GM19351 (cell line): ENCODE measurements around the gene IRS2.

ENCODE experiments used
- ATAC-seq: cut with Tn5 transposase; IDR thresholded peaks from one replicate; pipeline ENCODE4 v1.9.1; 2021; ENCODE audit warnings: mild to moderate bottlenecking, moderate library complexity; ENCODE audit not compliant: unreplicated experiment

The IRS2 gene

DNA sequence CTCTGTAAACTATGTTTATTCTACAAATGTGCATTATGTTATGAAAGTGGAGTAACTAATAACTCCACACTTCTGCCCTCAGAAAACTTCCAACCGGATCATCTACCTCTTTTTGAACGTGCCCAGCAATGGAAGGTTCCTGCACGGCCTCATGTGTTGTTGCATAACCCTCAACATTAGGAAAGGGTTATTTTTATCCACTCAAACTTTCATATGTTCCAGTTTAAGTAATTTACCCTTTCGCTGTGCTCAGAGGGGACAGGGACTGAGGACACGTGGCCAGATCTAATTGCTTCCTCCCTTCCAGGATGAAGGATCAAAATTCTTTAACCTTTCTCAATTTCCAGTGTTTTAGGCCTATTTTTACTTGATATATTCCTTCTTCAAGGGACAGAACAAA, 29.6 kb downstream of the IRS2 start:
- ATAC-seq, result no peak

DNA sequence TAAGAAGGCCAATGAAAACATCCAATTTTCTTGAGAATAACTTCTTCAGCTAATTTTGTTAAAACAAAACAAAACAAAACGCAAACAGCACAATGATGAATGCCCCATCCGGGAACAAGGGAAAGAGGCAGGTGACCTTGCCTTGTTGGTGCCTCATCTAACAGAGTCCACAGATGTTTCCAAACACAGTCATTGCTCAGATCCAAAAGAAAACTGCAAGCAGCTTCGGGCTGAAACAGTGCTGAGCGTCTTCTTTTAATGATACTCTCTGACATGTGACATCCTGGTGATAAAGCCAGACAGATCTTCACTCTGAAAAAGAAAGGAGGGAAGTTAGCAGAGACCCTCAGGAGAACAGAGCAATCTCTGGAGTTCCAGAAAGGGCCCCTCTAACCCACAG, 30.4 kb downstream of the IRS2 start:
- ATAC-seq, result no peak

DNA sequence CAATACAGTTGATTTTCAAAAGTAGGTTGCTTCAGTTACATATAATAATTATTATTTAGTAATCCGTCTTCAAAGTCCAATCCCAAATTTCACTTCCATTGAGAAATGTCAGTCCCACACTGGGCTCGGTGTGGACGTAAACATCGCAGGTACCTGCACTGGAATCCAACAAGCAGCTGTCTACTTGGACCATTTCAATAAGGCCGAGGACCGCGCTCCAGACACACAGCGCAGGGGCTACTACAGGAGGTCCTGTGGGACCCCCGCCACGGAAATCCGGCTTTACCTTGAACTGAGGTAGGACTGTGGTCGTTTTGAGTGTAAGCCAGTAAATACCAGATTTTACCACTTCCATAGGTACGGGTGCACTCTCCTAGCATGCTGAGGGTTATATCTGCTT, 30.8 kb downstream of the IRS2 start:
- no peak for ATAC-seq

DNA sequence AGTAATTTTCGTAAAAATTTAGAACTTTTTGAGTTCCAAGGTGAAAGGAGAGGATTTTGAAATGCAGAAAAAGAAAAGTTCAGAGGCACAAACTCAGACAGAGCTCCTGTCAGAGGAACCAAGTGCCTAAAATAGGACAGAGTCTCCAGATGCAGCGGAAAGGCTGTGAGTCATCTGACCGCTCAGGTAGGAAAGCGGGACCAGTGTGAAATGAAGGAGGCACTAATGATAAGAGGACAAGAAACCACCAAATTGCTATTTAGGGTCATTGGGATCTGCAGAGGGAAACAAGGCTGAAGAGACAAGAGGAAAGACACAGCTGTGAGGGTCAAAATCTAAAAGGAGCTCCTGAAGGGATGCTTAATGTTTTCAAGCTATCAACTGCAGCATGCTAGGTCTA, 34.9 kb downstream of the IRS2 start:
- ATAC-seq, result no peak

DNA sequence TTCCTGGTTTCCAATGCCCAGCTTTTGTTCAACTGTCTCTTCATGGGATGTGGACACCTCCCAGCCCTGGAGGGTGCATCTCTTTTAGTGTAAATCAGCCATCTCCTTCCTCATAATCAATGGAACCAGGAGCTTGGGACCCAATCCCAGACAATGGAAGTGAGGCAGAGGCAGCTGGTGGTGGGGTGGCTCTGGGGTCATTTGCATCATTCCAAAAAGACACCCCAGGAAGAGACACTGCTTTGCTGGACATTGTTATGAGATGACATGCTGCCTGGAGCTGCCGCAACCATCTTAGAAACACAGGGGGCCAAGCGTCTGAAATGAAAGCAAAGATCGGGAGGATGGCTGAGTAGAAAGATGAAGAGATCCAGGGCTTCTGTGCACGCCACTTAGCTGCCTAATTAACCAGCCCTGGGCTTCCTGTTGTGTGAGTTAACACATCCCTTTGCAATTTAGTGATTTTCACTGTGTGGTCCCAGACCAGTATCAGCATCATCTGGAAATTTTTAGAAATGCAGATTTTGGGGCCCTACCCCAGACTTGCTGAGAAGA, 36.1 kb downstream of the IRS2 start:
- no peak for ATAC-seq

DNA sequence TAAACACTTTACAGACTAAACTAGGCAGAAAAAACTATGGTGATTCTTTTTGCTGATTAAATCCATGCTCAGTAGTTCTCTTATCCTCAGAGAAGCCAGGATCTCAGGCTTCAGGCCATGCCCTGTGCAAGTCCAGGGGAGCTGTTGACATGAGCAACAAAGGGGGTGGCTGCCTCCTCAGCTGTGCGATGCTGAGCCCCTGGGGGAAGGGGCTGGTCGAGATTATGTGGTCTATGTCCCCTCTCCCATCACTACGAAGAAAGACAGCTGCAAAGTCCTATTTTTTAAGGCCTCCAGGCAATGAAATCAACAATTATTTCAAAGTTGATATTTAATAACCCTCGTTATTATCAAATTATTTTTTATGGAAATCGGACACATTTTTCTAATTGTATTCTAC, 37.0 kb downstream of the IRS2 start:
- ATAC-seq, result no peak

DNA sequence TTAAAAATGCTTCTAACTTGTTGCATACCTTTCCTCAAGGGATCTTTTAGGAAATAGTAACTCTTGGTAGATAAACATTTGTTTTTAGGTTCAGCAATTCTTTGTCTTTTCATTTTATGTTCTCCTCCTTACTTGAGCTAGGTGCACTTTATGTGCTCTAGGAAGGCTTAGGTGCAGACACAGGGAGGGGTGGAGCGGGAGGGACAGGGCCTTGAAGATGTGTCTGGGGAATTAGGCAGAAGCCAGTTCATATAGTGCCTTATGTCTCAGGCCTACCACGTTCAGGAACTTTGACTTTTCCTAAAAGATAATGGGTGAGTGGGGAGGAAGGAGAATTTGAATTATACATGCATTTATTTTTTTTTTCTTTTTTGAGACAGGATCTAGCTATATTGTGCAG, 37.7 kb downstream of the IRS2 start:
- no peak for ATAC-seq

DNA sequence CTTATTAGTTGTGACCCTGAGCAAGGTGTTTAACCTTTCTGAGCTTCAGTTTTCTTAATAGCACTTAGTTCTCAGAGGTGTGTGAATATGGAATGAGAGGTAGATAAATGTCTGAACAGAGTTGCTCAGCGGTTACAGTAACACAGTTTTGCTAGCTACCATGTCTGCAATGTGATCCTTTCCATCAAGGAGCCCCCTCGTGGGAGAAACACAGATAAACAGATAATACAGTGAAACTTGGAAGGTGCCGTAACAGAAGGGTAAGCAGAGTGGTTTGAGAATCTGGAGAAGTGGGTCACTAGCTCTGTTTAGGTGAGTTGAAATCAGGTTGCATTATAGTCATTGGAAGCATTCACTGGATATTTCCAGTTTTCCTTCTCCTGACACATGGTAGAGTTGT, 38.9 kb downstream of the IRS2 start:
- ATAC-seq, result no peak

DNA sequence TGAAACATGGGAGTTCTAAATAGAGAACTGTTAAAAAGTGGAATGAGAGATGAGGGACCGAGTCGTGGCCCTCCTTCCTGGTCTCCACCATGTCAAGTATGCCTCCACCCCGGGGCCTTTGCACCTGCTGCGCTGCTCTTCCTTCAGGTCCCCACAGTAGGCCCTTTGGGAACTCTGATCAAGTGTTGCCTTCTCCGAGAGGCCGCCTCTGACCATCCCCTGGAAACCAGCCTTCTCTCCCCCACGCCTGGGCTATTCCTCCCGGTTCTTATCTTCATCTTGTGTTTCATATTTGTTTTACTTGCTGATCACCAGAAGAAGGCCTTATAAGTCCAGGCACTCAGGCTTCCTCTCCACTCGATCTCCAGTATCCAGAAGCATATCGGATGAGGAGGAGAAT, 40.0 kb downstream of the IRS2 start:
- no peak for ATAC-seq

DNA sequence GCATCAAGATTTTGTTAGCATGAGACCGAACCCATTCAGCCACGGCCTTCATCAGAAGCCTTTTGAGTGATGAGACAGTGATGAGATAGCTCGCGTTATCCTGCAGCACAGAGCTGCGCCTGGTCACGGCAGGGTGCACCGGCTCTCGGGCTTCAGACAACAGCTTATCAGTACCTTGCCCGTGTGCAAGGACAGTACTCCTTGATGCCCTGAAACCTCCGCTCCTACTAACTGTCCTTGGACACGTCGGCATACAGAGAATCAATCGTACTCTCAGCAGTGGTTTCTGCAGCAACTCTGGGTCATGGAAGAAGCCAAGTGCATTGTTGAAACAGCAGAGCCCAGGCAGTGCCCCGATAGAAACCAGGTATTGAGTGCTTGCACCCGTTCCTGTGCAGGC, 40.7 kb downstream of the IRS2 start:
- ATAC-seq, result no peak

DNA sequence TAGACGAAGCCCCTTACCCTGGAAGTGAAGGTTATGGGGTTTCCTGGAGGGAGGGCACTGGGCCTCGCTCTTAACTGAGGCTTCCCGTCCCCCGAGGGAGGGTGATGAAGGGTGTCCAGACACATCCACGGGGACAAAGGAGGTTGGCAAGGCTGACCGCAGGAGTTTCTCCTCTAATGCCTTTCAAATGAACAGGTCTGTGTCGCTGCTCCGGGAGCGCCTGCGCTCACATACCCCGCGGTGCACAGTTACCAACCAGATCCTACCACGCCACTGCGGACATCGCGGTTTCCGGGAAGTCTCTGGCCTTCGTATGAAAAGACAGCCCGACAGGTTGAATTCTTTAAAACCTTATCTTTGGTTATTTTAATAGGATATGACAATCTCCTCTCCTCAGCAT, 41.3 kb downstream of the IRS2 start:
- no peak for ATAC-seq

DNA sequence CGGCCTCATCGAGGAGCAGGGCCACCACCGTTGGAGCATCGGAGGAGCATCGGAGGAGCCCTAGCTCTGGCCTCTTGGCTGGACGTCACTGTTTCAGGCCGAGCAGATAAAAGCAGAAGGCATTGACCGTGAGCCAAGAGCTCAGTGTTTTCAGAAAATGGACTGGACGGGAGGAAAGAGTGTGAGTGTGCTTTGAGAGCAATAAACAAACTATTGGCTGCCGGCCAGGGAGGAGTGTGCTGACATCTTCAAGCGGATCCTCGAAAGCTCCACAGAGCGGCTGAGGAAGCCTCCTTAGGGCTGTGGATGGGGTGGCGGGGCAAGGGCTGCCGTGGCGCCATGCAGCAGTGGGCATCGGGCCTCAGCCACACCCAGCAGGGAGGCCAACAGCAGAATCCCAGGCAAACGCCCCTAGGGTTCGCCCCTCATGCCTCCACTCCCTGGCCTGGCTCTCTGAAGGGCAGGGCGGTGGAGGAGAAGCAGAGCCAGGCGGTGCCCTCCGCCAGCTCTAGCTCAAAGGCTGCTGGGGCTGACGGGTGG, 41.8 kb downstream of the IRS2 start:
- ATAC-seq, result no peak

DNA sequence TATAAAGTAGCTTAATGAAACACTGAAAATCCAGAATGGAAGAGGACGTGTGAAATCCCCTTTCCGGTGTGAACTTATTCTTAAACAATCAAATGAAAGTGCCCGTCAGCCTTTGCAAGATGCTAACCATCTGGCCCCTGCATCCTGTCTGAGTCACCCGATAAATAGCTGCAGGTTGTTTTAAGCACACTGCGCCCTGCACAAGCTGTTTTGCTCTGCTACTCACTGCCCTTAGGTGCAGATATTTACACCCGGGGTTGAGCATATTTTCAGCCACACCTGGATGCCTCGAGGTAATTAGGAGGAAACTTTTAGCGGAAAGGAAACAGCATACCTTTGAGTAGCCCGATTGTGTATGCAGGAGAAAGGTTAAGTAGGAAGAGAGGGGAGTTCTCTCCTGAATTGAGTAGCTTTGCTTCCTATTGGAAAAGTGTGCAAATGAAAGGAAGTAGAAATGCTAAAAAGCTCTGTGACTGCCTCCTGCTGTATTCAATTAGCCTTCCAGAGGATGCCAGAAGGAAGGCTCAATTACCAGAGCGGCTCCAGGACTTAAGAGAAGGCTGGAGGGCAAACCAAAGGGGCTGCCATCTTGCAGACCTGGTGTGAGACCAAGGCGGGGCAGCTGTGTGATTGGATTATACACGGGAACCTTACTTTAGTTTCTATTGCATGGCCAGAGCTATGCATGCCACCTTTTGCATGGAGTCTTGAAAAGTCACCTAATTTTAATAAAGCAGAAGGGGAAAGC, 42.5 kb downstream of the IRS2 start:
- ATAC-seq, result no peak

DNA sequence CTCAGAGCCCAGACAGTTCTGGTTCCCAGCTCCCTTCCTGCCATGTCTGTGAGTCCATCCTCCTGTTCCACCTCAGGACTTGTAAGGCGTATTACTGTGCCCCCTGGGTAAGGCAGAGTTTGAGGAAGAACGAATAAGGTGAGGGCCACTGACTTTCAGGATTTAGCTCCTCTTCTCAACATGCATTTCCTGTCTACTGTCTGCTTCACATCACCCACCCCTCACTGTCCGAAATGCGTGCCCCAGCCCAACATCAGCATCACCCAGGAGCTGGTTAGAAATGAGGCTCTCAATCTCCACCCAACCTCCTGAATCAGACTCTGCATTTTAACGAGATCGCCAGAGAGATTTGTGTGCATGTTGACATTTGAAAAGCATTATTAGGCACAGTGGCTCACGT, 44.4 kb downstream of the IRS2 start:
- no peak for ATAC-seq

DNA sequence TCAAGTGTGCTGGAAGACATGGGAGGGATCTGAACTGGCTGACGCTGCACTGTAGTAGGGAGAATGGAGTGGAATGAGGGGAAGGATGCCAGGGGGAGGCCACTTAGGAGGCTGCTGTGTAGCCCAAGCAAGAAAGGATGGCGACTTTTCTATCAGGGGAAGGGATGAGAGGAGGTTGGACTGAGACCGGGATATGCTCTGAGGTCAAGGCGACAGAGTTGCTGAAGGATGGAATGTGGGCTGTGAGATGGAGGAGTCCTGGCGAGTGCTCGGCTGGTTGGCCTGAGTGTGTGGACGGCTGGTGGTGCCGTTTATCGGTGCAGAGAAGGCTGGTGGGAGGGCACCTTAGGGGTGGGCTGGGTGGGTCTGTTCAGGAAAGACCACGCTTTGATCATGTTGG, 45.7 kb downstream of the IRS2 start:
- ATAC-seq, result no peak

DNA sequence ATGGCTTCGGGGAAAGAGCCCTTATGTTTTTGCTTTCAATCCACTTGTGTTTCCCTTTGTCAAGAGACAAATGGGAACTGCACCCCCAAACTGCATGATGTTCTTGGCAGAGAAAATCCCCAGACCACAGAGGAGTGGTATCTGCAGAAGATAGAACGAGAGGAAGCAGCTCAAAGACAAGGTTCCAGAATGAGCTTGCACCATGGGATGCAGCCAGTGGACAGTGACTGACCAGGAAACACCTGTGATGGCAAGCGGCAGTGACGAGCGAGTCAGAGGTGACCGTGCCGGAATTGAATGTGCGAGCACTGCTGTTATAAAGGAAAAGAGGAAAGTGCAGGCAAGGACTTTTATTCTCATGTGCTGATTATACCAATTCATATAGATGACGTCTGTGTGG, 46.3 kb downstream of the IRS2 start:
- ATAC-seq, result no peak

DNA sequence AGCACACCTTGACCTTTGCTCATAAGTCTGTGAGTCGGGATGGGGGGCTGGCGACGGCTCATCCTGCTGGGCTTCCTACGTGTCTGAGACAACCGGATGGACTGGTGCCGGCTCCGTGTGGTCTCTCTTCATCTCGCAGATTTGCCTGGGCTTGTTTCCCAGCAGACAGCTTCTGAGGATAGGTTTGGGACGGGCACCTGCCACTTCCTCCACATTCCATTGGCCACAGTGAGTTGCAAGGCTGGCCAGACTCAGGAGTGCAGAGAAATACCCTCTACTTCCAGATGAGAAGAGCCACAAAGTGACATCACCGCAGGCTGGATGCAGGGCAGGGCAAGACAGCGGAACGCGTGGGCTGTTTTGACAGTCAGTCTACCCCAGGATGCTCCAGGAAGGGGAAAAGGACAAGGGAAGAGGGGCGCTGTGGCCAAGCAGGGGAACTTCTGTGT, 48.1 kb downstream of the IRS2 start:
- ATAC-seq, result no peak

DNA sequence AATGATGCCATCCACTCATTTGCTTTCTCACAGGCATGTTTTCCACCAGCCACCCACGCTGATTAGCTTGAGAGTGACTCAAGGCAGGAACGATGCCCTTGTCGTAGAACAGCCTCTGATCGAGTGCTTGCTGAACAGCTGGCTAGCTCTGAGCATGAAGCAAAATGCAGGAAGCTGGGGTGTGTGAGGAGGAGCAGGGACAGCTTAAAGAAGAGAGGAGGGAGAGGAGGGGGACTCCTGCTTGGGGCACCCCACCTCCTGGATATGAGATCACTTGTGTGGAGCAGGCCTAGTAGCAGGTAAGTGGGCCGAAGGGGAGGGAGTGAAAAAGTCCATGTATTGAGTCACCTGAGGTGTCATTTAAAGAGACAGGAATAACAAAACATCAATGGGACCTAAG, 48.8 kb downstream of the IRS2 start:
- no peak for ATAC-seq

DNA sequence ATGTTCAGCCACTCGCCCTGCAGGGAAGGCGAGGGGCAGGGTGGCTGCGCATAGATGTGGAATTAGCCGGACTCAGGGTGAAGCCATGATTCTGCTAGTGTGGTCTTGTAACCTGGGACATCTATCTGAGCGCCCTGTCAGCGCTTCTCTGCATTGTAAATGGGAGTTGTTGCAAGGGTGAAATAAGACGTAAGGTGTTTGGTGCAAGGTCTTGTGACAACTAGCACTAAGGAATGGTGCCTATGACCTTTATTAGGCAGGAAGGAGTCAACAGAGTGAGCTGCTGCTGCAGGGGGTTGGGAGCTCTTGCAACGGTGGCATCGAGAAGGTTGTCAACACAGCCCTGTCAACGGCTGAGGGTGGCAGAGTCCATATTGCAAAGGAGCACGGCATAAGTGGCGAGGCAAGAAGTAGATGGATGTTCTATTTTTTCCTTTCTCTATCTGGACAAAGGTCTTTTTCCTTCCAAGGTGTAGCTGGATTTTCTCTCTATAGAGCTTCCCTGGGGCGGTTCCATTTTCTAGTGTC, 49.3 kb downstream of the IRS2 start:
- ATAC-seq, result no peak

DNA sequence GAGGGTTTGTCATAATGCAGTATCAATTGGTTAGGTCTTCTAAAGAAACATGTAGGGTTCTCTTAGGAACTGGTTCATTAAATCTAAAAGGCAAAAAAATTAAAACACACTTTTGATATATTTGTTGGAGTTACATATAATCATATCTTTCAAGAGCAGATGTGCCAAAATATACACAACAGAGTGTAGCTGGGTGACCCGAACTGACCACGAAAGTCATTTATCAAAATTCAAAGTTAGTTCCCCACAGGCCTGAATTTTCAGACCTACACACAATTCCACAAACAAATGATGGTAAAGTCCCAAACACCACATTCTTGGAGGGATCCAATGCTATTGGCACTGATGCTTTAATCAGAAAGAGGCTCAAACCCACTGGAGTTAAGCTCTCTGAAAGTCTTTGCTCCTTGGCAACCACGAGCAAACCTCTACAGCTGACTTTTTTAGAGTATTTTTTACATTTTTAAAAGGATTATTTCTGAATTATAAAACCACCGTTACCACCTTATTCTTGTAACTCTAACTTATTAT, 50.9 kb downstream of the IRS2 start:
- ATAC-seq, result no peak

DNA sequence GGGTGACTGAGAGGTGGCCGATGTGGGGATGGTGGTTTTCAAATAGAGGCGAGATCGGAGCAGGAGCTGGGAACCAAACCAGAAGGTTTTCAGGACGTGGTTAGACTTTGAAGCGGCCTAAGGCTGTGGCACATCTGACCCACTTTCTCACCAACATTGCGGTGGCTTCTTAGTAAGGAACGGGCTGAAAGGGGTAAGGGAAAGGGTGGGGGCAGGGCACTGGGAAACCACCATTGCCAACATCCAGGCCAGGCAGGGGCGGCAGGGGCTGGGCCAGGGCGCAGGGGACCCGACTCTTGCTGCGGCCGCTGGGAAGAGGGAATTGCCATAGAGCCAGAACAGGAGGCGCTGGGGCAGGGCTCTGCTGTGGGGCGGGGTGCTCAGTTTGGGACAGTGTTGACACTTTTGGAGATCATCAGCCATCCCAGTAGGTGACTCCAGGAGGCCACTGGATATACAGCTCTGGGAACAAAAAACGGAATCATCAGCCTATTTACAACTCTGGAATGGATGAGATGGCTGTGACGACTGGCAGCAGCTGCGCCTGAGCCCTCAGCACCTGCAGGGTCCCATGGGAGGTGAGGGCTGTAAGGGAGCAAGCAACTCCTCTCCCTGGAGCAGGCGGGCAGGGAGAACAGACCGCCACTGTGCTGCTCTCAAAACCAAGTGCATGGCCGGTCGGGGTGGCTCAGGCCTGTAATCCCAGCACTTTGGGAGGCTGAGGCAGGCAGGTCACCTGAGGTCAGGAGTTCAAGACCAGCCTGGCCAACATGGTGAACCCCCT, 52.2 kb downstream of the IRS2 start:
- no peak for ATAC-seq
